LNCaP clone FGC (cell line): Measurements from ENCODE around the gene OTULINL.

Source experiments
- DNase-seq: peaks from one replicate; pipeline ENCODE4 v3.0.0-alpha.2; 2011; ENCODE audit warnings: low read depth
- H3K4me3 ChIP-seq: 2 replicates; pipeline ENCODE4 v1.5.1; 2011; ENCODE audit warnings: mild to moderate bottlenecking, low read depth, low read length, control low read depth
- TF ChIP-seq, protein P1 (sequence below): IDR thresholded peaks from 2 replicates; pipeline ENCODE4 v1.5.1; 2012; ENCODE audit warnings: mild to moderate bottlenecking; ENCODE audit not compliant: control insufficient read depth, insufficient read depth; ENCODE audit errors: extremely low read depth

OTULINL gene

DNA sequence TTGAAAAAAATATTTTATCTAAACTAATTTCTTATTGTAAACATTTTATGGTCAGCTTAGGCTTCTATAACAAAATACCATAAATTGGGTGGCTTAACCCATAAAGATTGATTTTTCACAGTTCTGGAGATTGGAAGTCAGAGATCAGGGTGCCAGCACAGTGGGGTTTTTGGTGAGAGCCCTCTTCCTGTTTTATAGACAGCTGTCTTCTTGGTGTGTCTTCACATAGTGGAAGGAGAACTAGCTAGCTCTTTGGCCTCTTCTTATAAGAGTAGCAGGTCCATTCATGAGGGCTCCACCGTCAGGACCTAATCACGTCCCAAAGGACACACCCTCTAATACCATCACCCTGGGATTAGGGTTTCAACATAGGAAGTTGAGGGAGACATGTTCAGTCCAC lies 26.6 kb downstream of the OTULINL start:
- H3K4me3 ChIP-seq = no peak overlapping the region
- TF ChIP-seq, protein P1, sequence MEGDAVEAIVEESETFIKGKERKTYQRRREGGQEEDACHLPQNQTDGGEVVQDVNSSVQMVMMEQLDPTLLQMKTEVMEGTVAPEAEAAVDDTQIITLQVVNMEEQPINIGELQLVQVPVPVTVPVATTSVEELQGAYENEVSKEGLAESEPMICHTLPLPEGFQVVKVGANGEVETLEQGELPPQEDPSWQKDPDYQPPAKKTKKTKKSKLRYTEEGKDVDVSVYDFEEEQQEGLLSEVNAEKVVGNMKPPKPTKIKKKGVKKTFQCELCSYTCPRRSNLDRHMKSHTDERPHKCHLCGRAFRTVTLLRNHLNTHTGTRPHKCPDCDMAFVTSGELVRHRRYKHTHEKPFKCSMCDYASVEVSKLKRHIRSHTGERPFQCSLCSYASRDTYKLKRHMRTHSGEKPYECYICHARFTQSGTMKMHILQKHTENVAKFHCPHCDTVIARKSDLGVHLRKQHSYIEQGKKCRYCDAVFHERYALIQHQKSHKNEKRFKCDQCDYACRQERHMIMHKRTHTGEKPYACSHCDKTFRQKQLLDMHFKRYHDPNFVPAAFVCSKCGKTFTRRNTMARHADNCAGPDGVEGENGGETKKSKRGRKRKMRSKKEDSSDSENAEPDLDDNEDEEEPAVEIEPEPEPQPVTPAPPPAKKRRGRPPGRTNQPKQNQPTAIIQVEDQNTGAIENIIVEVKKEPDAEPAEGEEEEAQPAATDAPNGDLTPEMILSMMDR = no peak
- DNase-seq = no peak

DNA sequence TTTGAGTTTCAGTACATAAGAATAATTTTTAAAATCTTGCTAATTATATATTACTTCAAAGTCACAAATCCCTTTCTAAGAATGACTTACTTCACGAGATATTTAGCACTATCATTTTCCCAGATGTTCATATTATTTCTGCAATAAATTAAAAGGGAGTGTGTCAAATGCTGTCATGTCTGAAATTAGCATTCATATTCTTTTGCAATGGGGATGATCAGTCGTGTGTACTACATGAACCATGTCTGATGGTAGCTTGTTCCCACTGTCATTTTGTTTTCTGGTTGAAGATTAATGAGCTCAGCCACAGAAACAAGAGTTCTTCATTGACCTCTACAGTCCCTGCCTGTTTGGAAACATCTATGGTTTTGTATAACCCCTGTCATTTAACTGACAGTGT lies 30.1 kb downstream of the OTULINL start:
- H3K4me3 ChIP-seq = no peak overlapping the region
- no peak for DNase-seq
- TF ChIP-seq, protein P1 = no peak

DNA sequence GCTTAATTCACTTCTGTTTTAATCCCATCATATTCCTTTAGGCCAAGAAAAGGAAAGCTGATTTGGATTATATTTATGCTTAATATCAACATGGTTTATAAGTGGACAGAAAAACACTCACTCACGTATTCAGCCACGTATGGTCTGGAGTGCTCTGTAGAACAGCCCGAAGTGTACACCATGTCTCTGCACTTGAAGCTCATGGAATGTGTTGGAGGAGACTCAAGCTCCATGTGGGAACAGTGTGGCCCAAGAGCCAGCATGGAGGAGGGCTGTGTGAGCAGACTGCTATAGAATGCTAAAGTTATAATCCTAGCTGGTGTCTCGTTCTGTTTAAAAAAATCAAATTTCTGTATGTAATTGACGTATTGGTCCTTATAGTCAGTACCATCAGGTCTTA lies 32.9 kb downstream of the OTULINL start:
- TF ChIP-seq, protein P1 = no peak
- DNase-seq = no peak
- no peak overlapping the region for H3K4me3 ChIP-seq

DNA sequence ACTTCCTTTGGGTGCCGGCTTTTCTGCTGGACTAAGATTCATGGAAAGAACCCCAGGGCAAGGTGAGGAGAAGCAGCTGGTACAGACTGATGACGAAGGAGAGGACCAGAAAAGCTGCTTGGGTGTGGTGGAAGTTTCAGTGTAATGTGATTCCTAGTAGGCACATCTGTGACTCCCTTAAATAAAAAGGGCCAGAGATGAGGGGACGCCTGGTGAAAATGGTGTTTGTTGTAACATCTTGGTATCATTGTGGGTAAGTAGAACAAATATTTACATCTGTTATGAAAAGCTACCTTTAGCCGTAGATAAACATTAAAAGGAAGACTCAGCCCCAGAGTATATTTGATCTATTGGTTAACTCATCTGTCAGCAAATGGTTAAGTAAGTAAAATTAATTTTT lies 33.8 kb downstream of the OTULINL start:
- no peak overlapping the region for H3K4me3 ChIP-seq
- TF ChIP-seq, protein P1 = no peak
- DNase-seq = peak; percentile 37

DNA sequence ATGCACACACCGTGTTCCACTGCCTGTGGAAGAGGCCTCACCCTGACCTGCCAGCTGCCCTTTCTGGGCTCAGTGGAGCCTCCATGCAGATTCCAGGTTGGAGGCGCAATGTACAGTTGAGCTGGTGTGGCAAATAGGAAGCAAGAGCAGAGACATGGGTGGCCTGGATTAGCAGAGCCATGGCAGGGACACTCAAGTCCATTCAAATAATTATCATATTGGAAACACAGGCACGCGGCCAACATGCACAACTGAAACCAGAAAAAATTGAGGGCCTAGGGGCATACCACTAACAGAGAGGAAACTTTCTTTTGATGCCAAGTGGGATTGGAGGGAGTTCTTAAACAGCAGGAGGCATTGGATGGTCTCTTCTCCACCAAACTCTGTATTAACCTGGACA lies 35.8 kb downstream of the OTULINL start:
- TF ChIP-seq, protein P1 = no peak
- no peak for DNase-seq
- H3K4me3 ChIP-seq = no peak overlapping the region

DNA sequence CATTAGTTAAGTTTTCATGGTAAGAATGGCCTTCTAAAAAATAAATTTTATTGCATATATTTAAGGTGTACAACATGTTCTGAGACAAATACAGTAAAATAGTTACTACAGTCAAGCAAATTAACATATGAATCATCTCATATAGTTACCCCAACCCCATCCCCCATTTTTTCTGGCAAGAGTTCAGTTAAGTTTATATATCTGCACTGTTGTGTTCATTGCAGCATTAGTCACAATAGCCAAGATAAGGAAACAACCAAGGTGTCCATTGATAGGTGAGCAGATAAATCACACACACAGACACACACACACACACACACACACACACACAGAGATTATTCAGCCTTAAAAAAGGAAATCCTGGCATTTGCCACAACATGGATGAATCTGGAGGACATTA lies 45.7 kb downstream of the OTULINL start:
- H3K4me3 ChIP-seq = no peak overlapping the region
- TF ChIP-seq, protein P1 = no peak
- peak; percentile 57 for DNase-seq

DNA sequence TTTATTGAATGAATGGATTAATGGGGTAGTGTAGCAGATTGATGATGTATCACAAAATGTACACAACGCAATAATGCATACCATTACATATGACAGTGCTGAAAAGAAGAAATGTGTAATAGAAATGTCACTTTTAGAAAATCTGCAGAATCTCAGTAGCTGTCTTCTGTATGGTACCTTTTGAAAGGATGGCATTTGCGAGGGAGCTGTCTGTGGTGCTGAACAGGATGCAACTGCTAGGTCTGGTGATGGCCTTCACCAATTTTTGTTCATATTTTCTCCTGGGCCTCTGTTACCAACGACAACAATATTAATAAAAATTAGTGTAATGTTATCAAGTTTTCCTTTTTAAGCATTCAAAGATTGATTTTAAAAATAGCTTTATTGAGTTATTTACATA lies 46.8 kb downstream of the OTULINL start:
- TF ChIP-seq, protein P1 = no peak
- DNase-seq = peak; percentile 50
- no peak overlapping the region for H3K4me3 ChIP-seq
